HEK293 (cell line): ENCODE measurements around the gene TMEM72.

Experiments used
- BCL11A ChIP-seq: fragments of 450-650 bp; formaldehyde crosslinking; IDR thresholded peaks from 2 replicates; pipeline ENCODE4 v1.5.1; 2016; ENCODE audit warnings: low read depth, missing biosample characterization, missing genetic modification characterization
- IKZF3 ChIP-seq: fragments of 450-650 bp; IDR thresholded peaks from 2 replicates; pipeline ENCODE4 v1.5.0; 2018; ENCODE audit warnings: missing biosample characterization, mild to moderate bottlenecking, missing genetic modification characterization, moderate library complexity
- MEIS1 ChIP-seq: sonication (generic); formaldehyde crosslinking; IDR thresholded peaks from 2 replicates; pipeline ENCODE4 v1.8.1; 2022; ENCODE audit warnings: missing genetic modification reagents, mild to moderate bottlenecking, borderline replicate concordance
- PRDM10 ChIP-seq: fragments of 450-650 bp; formaldehyde crosslinking; IDR thresholded peaks from 2 replicates; pipeline ENCODE4 v1.5.1; 2016; ENCODE audit warnings: missing biosample characterization, missing genetic modification characterization
- REPIN1 ChIP-seq: fragments of 450-650 bp; formaldehyde crosslinking; IDR thresholded peaks from 2 replicates; pipeline ENCODE4 v1.5.1; 2017; ENCODE audit warnings: missing biosample characterization, missing genetic modification characterization, low read depth
- SP2 ChIP-seq: fragments of 450-650 bp; formaldehyde crosslinking; IDR thresholded peaks from 2 replicates; pipeline ENCODE4 v1.5.1; 2016; ENCODE audit warnings: missing biosample characterization, missing genetic modification characterization
- ZBTB20 ChIP-seq: fragments of 450-650 bp; formaldehyde crosslinking; IDR thresholded peaks from 2 replicates; pipeline ENCODE4 v1.5.1; 2016; ENCODE audit warnings: missing biosample characterization, missing genetic modification characterization
- ZFP69B ChIP-seq: fragments of 450-650 bp; formaldehyde crosslinking; IDR thresholded peaks from 2 replicates; pipeline ENCODE4 v1.5.1; 2016; ENCODE audit warnings: missing biosample characterization, missing genetic modification characterization
- ZNF10 ChIP-seq: fragments of 450-650 bp; formaldehyde crosslinking; IDR thresholded peaks from 2 replicates; pipeline ENCODE4 v1.5.1; 2017; ENCODE audit warnings: missing biosample characterization, missing genetic modification characterization
- ZNF112 ChIP-seq: fragments of 450-650 bp; formaldehyde crosslinking; IDR thresholded peaks from 2 replicates; pipeline ENCODE4 v1.5.0; 2017; ENCODE audit warnings: missing biosample characterization, missing genetic modification characterization
- ZNF121 ChIP-seq: fragments of 450-650 bp; formaldehyde crosslinking; IDR thresholded peaks from 2 replicates; pipeline ENCODE4 v1.5.1; 2016; ENCODE audit warnings: missing biosample characterization, missing genetic modification characterization
- ZNF155 ChIP-seq: fragments of 450-650 bp; formaldehyde crosslinking; IDR thresholded peaks from 2 replicates; pipeline ENCODE4 v1.5.1; 2016; ENCODE audit warnings: missing biosample characterization, missing genetic modification characterization
- ZNF157 ChIP-seq: fragments of 450-650 bp; formaldehyde crosslinking; IDR thresholded peaks from 2 replicates; pipeline ENCODE4 v1.5.1; 2016; ENCODE audit warnings: missing biosample characterization, missing genetic modification characterization
- ZNF19 ChIP-seq: fragments of 450-650 bp; formaldehyde crosslinking; IDR thresholded peaks from 2 replicates; pipeline ENCODE4; 2016; ENCODE audit warnings: missing biosample characterization, missing genetic modification characterization, low read depth
- ZNF202 ChIP-seq: fragments of 450-650 bp; formaldehyde crosslinking; IDR thresholded peaks from 2 replicates; pipeline ENCODE4 v1.5.1; 2016; ENCODE audit warnings: missing biosample characterization, missing genetic modification characterization, borderline replicate concordance
- ZNF221 ChIP-seq: fragments of 450-650 bp; formaldehyde crosslinking; IDR thresholded peaks from 2 replicates; pipeline ENCODE4 v1.5.1; 2017; ENCODE audit warnings: missing biosample characterization, missing genetic modification characterization, borderline replicate concordance
- ZNF248 ChIP-seq: fragments of 450-650 bp; formaldehyde crosslinking; IDR thresholded peaks from 2 replicates; pipeline ENCODE4 v1.5.1; 2017; ENCODE audit warnings: missing biosample characterization, missing genetic modification characterization
- ZNF311 ChIP-seq: fragments of 450-650 bp; formaldehyde crosslinking; IDR thresholded peaks from 2 replicates; pipeline ENCODE4 v1.5.1; 2017; ENCODE audit warnings: missing biosample characterization, missing genetic modification characterization, borderline replicate concordance
- ZNF416 ChIP-seq: fragments of 450-650 bp; formaldehyde crosslinking; IDR thresholded peaks from 2 replicates; pipeline ENCODE4 v1.5.1; 2016; ENCODE audit warnings: missing biosample characterization, missing genetic modification characterization
- ZNF426 ChIP-seq: fragments of 450-650 bp; formaldehyde crosslinking; IDR thresholded peaks from 2 replicates; pipeline ENCODE4 v1.5.1; 2017; ENCODE audit warnings: missing biosample characterization, missing genetic modification characterization, mild to moderate bottlenecking, inconsistent platforms, moderate library complexity
- ZNF544 ChIP-seq: fragments of 450-650 bp; formaldehyde crosslinking; IDR thresholded peaks from 2 replicates; pipeline ENCODE4 v1.5.0; 2017; ENCODE audit warnings: missing biosample characterization, missing genetic modification characterization
- ZNF548 ChIP-seq: fragments of 450-650 bp; formaldehyde crosslinking; IDR thresholded peaks from 2 replicates; pipeline ENCODE4 v1.5.1; 2016; ENCODE audit warnings: missing biosample characterization, missing genetic modification characterization
- ZNF555 ChIP-seq: fragments of 450-650 bp; formaldehyde crosslinking; conservative IDR thresholded peaks from 2 replicates; pipeline ENCODE4 v1.5.1; 2017; ENCODE audit warnings: missing biosample characterization, mild to moderate bottlenecking, missing genetic modification characterization, inconsistent platforms
- ZNF664 ChIP-seq: fragments of 450-650 bp; formaldehyde crosslinking; IDR thresholded peaks from 2 replicates; pipeline ENCODE4 v1.5.1; 2016; ENCODE audit warnings: missing biosample characterization, missing genetic modification characterization
- ZNF677 ChIP-seq: fragments of 450-650 bp; IDR thresholded peaks from 2 replicates; pipeline ENCODE4 v1.5.0; 2018; ENCODE audit warnings: missing biosample characterization, mild to moderate bottlenecking, missing genetic modification characterization, moderate library complexity
- ZNF701 ChIP-seq: fragments of 450-650 bp; formaldehyde crosslinking; IDR thresholded peaks from 2 replicates; pipeline ENCODE4 v1.5.1; 2016; ENCODE audit warnings: missing biosample characterization, missing genetic modification characterization
- ZNF843 ChIP-seq: fragments of 450-650 bp; formaldehyde crosslinking; IDR thresholded peaks from 2 replicates; pipeline ENCODE4 v1.5.1; 2016; ENCODE audit warnings: missing biosample characterization, missing genetic modification characterization
- TF ChIP-seq, protein P1 (sequence below): fragments of 450-650 bp; formaldehyde crosslinking; conservative IDR thresholded peaks from 2 replicates; pipeline ENCODE4 v1.5.1; 2016; ENCODE audit warnings: low read depth, missing biosample characterization, missing genetic modification characterization
- TF ChIP-seq, protein P2 (sequence below): fragments of 450-650 bp; formaldehyde crosslinking; IDR thresholded peaks from 2 replicates; pipeline ENCODE4 v1.5.1; 2016; ENCODE audit warnings: missing biosample characterization, missing genetic modification characterization
- TF ChIP-seq, protein P3 (sequence below): fragments of 450-650 bp; formaldehyde crosslinking; IDR thresholded peaks from 2 replicates; pipeline ENCODE4 v1.5.1; 2016; ENCODE audit warnings: missing biosample characterization, missing genetic modification characterization, borderline replicate concordance

The TMEM72 gene

GRCh38 chr10:44975431-44976331, 64.5 kb downstream of the TMEM72 start (continued):
- TF ChIP-seq, protein P1, sequence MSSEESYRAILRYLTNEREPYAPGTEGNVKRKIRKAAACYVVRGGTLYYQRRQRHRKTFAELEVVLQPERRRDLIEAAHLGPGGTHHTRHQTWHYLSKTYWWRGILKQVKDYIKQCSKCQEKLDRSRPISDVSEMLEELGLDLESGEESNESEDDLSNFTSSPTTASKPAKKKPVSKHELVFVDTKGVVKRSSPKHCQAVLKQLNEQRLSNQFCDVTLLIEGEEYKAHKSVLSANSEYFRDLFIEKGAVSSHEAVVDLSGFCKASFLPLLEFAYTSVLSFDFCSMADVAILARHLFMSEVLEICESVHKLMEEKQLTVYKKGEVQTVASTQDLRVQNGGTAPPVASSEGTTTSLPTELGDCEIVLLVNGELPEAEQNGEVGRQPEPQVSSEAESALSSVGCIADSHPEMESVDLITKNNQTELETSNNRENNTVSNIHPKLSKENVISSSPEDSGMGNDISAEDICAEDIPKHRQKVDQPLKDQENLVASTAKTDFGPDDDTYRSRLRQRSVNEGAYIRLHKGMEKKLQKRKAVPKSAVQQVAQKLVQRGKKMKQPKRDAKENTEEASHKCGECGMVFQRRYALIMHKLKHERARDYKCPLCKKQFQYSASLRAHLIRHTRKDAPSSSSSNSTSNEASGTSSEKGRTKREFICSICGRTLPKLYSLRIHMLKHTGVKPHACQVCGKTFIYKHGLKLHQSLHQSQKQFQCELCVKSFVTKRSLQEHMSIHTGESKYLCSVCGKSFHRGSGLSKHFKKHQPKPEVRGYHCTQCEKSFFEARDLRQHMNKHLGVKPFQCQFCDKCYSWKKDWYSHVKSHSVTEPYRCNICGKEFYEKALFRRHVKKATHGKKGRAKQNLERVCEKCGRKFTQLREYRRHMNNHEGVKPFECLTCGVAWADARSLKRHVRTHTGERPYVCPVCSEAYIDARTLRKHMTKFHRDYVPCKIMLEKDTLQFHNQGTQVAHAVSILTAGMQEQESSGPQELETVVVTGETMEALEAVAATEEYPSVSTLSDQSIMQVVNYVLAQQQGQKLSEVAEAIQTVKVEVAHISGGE, result no peak
- TF ChIP-seq ZNF664 (no peak), ZNF202 (no peak), ZNF248 (tag by site-specific recombination) (no peak), ZNF416 (tag by site-specific recombination) (no peak), ZNF221 (tag by site-specific recombination) (no peak), ZNF121 (tag by site-specific recombination) (no peak), ZNF677 (tag by site-specific recombination) (no peak), ZNF157 (tag by site-specific recombination) (no peak), PRDM10 (peak; percentile 42; the same call in 1 of the 2 replicates), ZBTB20 (tag by site-specific recombination) (peak; percentile 41; the same call in 1 of the 2 replicates), IKZF3 (tag by site-specific recombination) (no peak), ZNF544 (tag by site-specific recombination) (no peak), ZNF112 (tag by site-specific recombination) (no peak), ZNF701 (tag by site-specific recombination) (no peak), ZNF426 (tag by site-specific recombination) (no peak), BCL11A (tag by site-specific recombination) (no peak), ZNF311 (tag by site-specific recombination) (no peak), ZNF548 (tag by site-specific recombination) (no peak), REPIN1 (tag by site-specific recombination) (no peak), ZNF843 (tag by site-specific recombination) (no peak), ZNF155 (tag by site-specific recombination) (no peak), SP2 (tag by site-specific recombination) (peak; percentile 55), ZNF555 (tag by site-specific recombination) (no peak), MEIS1 (no peak), ZFP69B (tag by site-specific recombination) (peak; percentile 69; the same call in 1 of the 2 replicates), ZNF10 (tag by site-specific recombination) (no peak), ZNF19 (tag by site-specific recombination) (no peak)
- TF ChIP-seq, protein P2, sequence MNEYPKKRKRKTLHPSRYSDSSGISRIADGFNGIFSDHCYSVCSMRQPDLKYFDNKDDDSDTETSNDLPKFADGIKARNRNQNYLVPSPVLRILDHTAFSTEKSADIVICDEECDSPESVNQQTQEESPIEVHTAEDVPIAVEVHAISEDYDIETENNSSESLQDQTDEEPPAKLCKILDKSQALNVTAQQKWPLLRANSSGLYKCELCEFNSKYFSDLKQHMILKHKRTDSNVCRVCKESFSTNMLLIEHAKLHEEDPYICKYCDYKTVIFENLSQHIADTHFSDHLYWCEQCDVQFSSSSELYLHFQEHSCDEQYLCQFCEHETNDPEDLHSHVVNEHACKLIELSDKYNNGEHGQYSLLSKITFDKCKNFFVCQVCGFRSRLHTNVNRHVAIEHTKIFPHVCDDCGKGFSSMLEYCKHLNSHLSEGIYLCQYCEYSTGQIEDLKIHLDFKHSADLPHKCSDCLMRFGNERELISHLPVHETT, result no peak
- TF ChIP-seq, protein P3, sequence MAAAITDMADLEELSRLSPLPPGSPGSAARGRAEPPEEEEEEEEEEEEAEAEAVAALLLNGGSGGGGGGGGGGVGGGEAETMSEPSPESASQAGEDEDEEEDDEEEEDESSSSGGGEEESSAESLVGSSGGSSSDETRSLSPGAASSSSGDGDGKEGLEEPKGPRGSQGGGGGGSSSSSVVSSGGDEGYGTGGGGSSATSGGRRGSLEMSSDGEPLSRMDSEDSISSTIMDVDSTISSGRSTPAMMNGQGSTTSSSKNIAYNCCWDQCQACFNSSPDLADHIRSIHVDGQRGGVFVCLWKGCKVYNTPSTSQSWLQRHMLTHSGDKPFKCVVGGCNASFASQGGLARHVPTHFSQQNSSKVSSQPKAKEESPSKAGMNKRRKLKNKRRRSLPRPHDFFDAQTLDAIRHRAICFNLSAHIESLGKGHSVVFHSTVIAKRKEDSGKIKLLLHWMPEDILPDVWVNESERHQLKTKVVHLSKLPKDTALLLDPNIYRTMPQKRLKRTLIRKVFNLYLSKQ (tag by site-specific recombination), result no peak
